K562 (cell line): ENCODE data around the gene VWDE. TPM values are rescaled to one million over a fixed set of nuclear protein-coding genes. Genes with fewer than 3 reads are reported as not detected.

ENCODE experiments used
- HMGN3 ChIP-seq: IDR thresholded peaks from 2 replicates; pipeline ENCODE4 v1.6.1; 2011; ENCODE audit warnings: borderline replicate concordance, low read depth, mild to moderate bottlenecking, mixed read lengths, low read length; ENCODE audit not compliant: insufficient read length; ENCODE audit errors: extremely low read depth
- RAD21 ChIP-seq, 2 experiments: fragments of 250-450 bp in 1 of 2; fragments of 450-650 bp in 1 of 2; sonication (Bioruptor Pico) in 1 of 2; formaldehyde crosslinking in 1 of 2; IDR thresholded peaks in 1 of 2; conservative IDR thresholded peaks in 1 of 2; 2 replicates each; pipeline versions ENCODE4 v1.4.0 to v1.8.0; 2020 to 2022; ENCODE audit warnings: mild to moderate bottlenecking in 2 of 2, moderate library complexity in 1 of 2
- polyA plus RNA-seq, 8 experiments: library from polyadenylated mRNA; depleted of rRNA in 4 of 8; stranded (reverse) in 5 of 8; unstranded in 3 of 8; fragments of >200 nt; fragmentation: Nextera tagmentation in 2 of 8; fragmentation: Illumina TruSeq in 1 of 8; extraction: Ambion mirVana in 2 of 8; extraction: Trizol in 1 of 8; gene quantifications; 2 replicates each; pipeline versions ENCODE4 v1.2.1 to v1.2.3, GENCODE V29; 2011 to 2014; ENCODE audit warnings: inconsistent platforms in 1 of 8, missing spikeins in 1 of 8
- total RNA-seq, 7 experiments: library from RNA; depleted of rRNA in 6 of 7; stranded (reverse); fragments of >200 nt in 6 of 7; fragmentation: Illumina TruSeq in 2 of 7; extraction: Trizol in 2 of 7; gene quantifications; 2 replicates each; pipeline versions ENCODE4 v1.2.1 to v1.2.3, GENCODE V29; 2011 to 2021; ENCODE audit warnings: low replicate concordance in 1 of 7
- TF ChIP-seq, protein P1 (sequence below): fragments of 200-800 bp; sonication (Bioruptor generic); IDR thresholded peaks from 2 replicates; pipeline ENCODE4 v1.6.1; 2016; ENCODE audit warnings: missing genetic modification characterization, missing compliant biosample characterization

Gene VWDE
- total and polyA plus RNA-seq, 9 of the 15 experiments (the other 6 are each of a cell fraction or from before 2014, with no cell fraction given) = 40.6 to 162 (median 95.2) TPM

DNA sequence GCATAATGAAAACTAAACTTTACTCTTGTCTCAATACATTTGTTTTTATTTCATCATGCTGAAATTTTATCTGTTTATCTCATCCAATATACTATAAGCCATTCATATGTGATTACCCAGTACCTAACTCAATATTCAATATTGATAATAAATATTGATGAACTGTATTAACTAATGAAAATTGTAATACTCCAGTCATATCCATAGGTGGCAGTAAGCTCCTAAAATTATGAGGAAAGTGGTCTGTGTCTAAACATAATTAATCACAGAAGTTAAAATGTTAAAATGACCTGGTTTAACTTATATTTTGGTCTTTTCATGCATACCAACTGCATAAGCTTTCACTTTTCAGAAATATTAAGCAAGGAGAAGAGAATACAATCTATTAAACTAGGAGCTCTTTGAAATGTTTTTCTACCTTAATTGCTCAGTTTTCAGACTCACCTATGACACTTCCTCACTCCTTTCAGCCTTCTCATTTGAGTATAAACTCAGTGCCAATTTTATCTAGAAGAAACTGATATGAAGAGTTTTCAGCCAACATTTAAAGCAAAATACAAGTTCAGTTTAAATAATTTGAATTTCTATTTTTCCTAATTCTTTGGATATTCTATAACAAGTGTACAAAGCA lies 30.5 kb upstream of the VWDE start (continued):
- TF ChIP-seq, protein P1, sequence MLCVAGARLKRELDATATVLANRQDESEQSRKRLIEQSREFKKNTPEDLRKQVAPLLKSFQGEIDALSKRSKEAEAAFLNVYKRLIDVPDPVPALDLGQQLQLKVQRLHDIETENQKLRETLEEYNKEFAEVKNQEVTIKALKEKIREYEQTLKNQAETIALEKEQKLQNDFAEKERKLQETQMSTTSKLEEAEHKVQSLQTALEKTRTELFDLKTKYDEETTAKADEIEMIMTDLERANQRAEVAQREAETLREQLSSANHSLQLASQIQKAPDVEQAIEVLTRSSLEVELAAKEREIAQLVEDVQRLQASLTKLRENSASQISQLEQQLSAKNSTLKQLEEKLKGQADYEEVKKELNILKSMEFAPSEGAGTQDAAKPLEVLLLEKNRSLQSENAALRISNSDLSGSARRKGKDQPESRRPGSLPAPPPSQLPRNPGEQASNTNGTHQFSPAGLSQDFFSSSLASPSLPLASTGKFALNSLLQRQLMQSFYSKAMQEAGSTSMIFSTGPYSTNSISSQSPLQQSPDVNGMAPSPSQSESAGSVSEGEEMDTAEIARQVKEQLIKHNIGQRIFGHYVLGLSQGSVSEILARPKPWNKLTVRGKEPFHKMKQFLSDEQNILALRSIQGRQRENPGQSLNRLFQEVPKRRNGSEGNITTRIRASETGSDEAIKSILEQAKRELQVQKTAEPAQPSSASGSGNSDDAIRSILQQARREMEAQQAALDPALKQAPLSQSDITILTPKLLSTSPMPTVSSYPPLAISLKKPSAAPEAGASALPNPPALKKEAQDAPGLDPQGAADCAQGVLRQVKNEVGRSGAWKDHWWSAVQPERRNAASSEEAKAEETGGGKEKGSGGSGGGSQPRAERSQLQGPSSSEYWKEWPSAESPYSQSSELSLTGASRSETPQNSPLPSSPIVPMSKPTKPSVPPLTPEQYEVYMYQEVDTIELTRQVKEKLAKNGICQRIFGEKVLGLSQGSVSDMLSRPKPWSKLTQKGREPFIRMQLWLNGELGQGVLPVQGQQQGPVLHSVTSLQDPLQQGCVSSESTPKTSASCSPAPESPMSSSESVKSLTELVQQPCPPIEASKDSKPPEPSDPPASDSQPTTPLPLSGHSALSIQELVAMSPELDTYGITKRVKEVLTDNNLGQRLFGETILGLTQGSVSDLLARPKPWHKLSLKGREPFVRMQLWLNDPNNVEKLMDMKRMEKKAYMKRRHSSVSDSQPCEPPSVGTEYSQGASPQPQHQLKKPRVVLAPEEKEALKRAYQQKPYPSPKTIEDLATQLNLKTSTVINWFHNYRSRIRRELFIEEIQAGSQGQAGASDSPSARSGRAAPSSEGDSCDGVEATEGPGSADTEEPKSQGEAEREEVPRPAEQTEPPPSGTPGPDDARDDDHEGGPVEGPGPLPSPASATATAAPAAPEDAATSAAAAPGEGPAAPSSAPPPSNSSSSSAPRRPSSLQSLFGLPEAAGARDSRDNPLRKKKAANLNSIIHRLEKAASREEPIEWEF (CRISPR knock-in tag) = peak; percentile 83
- TF ChIP-seq HMGN3 (no peak), RAD21 (CRISPR knock-in tag; conservative IDR thresholded peaks at IDR 0.05 in 1 of 2, IDR thresholded peaks at IDR 0.05 in 1 of 2) (peak in 1 of 2 experiments; percentile 35; a peak in 2 of 4 replicates)
